ENCODE measurements around the gene CCP110.
"Not testable (repeated sequence)": the region's sequence is repeated elsewhere in the genome, so short reads cannot be mapped to it uniquely, and the experiment has no call there.

The CCP110 gene

GRCh38 chr16:19513377-19514053, 10.2 kb upstream of the CCP110 start:
- no peak for DNase-seq (ENCODE audit: low spot score)

DNA sequence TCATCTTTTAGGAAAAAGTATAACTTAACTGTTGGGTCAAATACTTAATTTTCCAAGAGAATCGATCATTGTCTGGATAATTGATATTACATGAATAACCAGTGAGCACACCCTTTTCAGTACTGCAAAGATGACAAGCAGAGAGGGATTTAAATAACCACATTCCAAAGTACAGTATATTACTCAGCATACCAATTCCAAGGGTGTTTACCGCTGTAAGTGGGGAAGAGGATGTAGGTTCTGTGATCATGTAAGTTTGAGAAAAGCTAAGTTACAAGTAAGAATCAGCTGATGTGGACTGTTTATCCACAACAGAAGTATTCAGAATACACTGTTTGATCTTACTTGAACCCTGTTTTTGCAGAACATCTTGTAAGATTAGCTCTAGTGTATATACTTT, 8.0 kb upstream of the CCP110 start:
- DNase-seq (ENCODE audit: low spot score), result no peak

GRCh38 chr16:19517424-19518089, 6.2 kb upstream of the CCP110 start:
- no peak for DNase-seq (ENCODE audit: low spot score)

GRCh38 chr16:19518388-19518787, 5.4 kb upstream of the CCP110 start:
- no peak for DNase-seq (ENCODE audit: low spot score)

DNA sequence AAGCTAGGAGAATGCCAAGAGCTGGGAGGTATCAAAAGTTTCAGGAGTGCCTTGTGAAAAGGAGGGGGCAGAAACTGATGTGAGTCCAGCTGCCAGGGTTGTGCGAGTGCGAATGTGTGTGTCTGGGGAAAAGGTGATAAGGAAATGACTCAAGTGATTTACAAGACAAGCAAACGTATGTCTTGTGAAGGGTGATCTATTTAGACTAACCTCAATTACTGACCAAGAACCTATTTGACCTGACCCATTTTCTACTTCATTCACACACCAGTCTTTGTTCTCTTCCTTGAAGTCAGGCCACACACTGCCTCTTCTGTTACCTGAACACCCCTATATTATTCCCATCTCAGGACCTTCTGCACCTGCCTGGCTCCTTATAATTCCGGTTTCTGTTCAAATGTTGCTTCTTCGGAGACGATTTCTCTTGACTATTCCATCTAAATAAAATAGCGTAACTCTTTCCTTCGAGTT, 2.8 kb upstream of the CCP110 start:
- DNase-seq (ENCODE audit: low spot score), result no peak

- peak; percentile 97 for DNase-seq (ENCODE audit: low spot score)
These were observed 2.0 kb upstream of the CCP110 start, which contains the start of gene GDE1 for GRCh38 chr16:19521471-19522396. GDE1 (minus strand) TSS chr16:19522098; CDS start chr16:19521964, 134 bp downstream.

- DNase-seq (ENCODE audit: low spot score), result no peak
These were observed 1.4 kb upstream of the CCP110 start for GRCh38 chr16:19522397-19522732.

DNA sequence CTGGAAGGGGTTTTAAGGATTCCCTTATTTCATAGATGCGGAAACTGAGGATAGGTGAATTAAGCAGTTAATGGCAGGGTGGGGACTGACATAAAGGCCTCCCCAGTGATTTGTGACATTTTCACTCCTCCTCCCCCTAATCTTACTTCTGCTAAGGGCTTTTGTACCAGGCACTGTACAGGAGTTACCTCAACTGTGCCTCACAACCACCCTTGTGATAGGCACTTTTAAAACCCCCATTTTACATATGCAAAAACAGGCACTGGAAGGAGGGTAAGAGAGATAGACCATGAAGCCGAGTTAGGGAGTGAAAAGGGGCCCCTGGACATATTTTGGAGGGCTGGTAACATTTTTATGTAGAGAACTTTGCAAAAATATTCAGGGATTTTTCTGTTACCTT, 982 bp upstream of the CCP110 start:
- DNase-seq (ENCODE audit: low spot score), result no peak

- no peak for DNase-seq (ENCODE audit: low spot score)
These were observed 571 bp upstream of the CCP110 start for GRCh38 chr16:19523184-19523558.

GRCh38 chr16:19524356-19524615, 544 bp downstream of the CCP110 start:
- no peak for DNase-seq (ENCODE audit: low spot score)

GRCh38 chr16:19524616-19525384, 1.1 kb downstream of the CCP110 start:
- peak; percentile 42 for DNase-seq (ENCODE audit: low spot score)

DNA sequence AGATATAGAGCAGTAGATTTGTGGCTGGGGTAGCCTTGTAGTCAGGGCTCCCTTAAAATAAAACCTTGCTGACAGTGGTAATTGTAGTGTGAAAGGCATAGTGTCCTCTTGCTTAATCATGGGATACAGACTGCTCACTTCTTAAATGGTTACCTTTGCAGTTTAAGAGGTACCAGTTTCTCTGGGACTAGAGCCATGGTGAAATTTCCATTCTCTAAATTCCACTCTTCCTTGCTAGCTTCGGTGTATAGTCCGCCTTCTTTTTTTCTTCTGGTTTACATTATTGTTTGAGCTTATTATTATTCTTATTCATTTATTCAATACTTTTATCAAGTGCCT, 1.6 kb downstream of the CCP110 start:
- DNase-seq (ENCODE audit: low spot score), result no peak

GRCh38 chr16:19527161-19527560, 3.4 kb downstream of the CCP110 start:
- no peak for DNase-seq (ENCODE audit: low spot score)

DNA sequence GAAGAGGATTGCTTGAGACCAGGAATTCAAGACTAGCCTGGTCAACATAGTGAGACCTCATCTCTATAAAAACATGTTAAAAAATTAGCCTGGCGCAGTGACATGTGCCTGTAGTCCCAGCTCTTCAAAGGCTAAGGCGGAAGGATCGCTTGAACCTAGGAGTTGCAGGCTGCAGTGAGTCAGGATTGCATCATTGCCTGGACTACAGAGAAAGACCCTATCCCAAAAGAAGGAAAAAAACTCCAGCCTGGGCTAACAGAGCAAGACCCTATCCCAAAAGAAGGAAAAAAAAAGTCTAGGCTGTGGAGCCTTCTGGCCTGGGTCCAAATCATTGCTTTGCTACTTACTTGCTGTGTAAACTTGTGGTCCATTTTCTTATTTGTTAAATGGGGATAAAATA, 4.9 kb downstream of the CCP110 start:
- DNase-seq (ENCODE audit: low spot score), result no peak

DNA sequence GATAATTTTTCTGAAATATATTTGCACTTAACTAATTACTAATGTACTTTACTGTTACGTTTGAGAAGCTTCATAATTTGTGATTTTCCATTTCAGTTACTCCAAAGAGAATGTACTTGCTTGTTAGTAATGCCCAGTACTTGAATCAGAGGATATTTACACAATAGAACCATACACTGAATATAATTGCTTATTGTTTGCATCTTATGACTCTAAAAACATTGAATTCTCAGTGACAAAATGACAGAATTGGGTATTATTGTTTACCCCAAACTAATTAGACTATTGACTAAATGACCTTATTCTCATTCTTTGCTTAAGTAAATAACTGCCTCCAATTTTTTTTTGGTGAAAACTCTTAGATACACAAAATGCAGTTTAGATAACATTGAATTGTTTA, 8.9 kb downstream of the CCP110 start:
- no peak for DNase-seq (ENCODE audit: low spot score)

GRCh38 chr16:19540241-19540970, 16.7 kb downstream of the CCP110 start:
- DNase-seq (ENCODE audit: low spot score), result no peak

DNA sequence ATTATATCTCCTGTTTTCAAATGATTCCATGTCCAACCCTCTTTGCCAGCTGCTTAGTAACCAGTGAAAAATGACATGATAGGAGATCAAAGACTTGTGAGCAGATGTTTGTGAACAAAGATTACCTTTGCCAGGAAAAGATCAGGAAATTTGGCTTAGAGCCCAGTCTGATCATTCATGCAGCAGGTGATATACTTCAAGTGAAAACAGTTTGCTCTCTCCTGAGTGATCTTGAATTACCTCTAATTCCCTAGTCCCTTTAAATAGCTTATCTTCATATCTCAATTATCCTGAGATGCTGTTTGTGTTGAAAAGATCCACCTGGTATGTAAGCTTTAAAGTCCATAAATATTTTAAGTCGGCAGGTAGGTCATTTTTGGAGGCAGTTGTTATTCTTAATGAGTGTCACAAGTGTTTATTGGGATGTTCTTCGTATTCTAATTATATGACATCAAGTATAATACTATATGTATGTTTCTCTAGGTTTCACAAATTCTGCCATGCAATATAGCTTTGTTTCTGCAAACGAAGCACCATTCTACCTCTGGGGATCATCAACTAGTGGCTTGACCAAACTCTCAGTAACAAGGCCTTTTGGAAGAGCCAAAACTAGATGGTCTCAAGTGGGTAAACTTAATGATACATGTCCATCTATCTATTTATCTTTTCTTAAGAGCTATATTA, 18.5 kb downstream of the CCP110 start:
- no peak for DNase-seq (ENCODE audit: low spot score)

- not testable (repeated sequence) for DNase-seq (ENCODE audit: low spot score)
These were observed 19.7 kb downstream of the CCP110 start for GRCh38 chr16:19543278-19543996.

- no peak for DNase-seq (ENCODE audit: low spot score)
These were observed 24.4 kb downstream of the CCP110 start for GRCh38 chr16:19548144-19548543.

DNA sequence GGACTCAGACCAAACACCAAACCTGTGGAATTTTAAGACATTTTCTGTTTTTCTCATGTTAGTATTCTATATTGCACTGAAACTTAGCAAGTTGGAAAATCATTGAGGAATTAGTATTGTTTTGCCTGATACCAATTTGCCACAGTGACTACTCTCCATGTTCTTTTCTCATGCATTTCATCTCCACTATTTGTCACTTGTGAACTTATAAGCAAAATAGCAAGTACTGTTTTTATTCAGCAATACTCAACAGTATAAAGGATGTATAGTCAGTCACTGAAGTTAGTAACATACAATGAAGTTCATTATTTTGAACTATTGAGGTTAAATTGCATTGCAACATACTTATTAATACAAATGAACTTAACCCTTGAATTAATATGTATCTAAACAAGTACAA, 25.9 kb downstream of the CCP110 start:
- no peak for DNase-seq (ENCODE audit: low spot score)
